ENCODE measurements around the gene CHCHD5.
"Not testable (repeated sequence)": the region's sequence is repeated elsewhere in the genome, so short reads cannot be mapped to it uniquely, and the experiment has no call there.

Gene CHCHD5, protein sequence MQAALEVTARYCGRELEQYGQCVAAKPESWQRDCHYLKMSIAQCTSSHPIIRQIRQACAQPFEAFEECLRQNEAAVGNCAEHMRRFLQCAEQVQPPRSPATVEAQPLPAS
- long read RNA-seq, transcript CHCHD5-201 (4 exons, 691 nt) = major isoform, 7 of 16 reads
- long read RNA-seq, partial matches to known transcripts = 1 of 16 reads
- long read RNA-seq, other reads (novel, unspliced or antisense) = 8 of 16 reads

DNA sequence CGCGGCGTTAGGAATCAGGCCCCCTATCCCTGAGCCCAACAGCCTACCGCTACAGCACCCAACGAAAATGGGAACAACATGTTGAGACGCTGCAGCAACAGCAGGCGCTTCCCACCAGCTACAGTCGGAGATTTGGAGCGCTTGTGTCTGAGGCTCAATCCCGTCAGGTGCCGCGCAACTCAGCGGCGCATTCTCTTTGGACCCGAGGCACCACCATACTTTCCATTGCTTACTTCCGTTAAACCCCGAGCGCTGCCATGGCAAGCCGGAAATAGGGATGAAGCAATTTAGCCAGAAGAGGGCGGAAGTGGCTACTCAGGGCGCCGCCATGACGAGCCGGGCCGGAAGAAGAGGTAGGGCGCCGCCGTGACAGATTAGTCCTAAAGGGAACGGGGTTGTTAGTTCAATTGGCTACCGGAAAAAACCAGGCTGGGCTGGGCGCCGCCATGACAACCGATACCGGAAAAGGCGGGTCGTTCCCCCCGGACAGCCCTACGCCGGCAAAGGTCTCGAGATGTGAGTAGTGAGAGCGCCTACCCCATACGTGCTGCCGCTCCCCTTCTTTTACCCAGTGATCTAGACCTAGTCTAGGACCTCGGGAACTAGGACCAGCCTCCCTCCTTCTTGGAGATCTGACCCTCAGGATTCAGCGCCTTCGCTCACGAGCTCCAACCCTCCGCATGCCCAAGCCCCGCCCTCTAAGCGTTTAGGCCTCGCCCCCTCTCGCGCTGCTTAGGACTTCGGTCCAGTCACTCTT, at the start of gene CHCHD5:
Gene CHCHD5 (plus strand): TSS at position 476 of the 757 bp plus-strand sequence. CDS start 39 bp downstream, at position 515.
- TF ChIP-seq GABPA (IDR thresholded peaks at IDR 0.05; ENCODE audit: low read depth) = peak; percentile 92
- TF ChIP-seq, protein P1, sequence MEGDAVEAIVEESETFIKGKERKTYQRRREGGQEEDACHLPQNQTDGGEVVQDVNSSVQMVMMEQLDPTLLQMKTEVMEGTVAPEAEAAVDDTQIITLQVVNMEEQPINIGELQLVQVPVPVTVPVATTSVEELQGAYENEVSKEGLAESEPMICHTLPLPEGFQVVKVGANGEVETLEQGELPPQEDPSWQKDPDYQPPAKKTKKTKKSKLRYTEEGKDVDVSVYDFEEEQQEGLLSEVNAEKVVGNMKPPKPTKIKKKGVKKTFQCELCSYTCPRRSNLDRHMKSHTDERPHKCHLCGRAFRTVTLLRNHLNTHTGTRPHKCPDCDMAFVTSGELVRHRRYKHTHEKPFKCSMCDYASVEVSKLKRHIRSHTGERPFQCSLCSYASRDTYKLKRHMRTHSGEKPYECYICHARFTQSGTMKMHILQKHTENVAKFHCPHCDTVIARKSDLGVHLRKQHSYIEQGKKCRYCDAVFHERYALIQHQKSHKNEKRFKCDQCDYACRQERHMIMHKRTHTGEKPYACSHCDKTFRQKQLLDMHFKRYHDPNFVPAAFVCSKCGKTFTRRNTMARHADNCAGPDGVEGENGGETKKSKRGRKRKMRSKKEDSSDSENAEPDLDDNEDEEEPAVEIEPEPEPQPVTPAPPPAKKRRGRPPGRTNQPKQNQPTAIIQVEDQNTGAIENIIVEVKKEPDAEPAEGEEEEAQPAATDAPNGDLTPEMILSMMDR (IDR thresholded peaks at IDR 0.05; ENCODE audit: insufficient read depth, low read length) = no peak
- TF ChIP-seq REST (IDR thresholded peaks at IDR 0.05; ENCODE audit: insufficient replicate concordance, low read depth) = peak; percentile 70
- TF ChIP-seq POLR2AphosphoS5 (IDR thresholded peaks at IDR 0.05; ENCODE audit: low read depth) = peak; percentile 90
- peak; percentile 85 for TF ChIP-seq SPI1 (IDR thresholded peaks at IDR 0.05; ENCODE audit: borderline replicate concordance, low read depth)
- peak within 1 kb of the TSS; percentile 69 for H3K4me3 ChIP-seq (replicated peaks; ENCODE audit: insufficient read depth, low read length)
- peak within 1 kb of the TSS; percentile 94 for H3K27ac ChIP-seq (replicated peaks)

DNA sequence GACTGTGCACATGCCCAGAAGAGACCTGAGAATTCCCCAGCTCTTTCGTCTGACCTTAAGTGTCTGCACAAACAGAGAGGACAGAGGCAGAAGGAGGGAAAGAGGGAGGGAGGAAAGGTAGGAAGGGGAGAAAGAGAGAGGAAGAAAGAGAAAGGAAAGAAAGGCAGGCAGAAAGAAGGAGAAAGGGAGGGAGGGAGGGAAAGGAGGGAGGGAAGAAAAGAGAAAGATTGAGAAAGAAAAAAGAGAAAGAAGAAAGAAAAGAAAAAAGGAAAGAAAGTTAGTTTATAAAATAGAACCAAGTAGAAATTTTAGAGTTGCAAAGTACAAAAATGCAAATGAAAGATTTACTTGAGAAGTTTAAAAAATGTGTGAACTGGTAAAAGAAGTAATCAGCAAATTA, 49.6 kb upstream of the CHCHD5 start:
- no peak overlapping the region for H3K27ac ChIP-seq (replicated peaks)
- H3K4me3 ChIP-seq (replicated peaks; ENCODE audit: insufficient read depth, low read length) = no peak overlapping the region
- TF ChIP-seq POLR2AphosphoS5 (IDR thresholded peaks at IDR 0.05; ENCODE audit: low read depth) = no peak
- TF ChIP-seq SPI1 (IDR thresholded peaks at IDR 0.05; ENCODE audit: borderline replicate concordance, low read depth) = no peak
- TF ChIP-seq REST (IDR thresholded peaks at IDR 0.05; ENCODE audit: insufficient replicate concordance, low read depth) = no peak
- no peak for TF ChIP-seq GABPA (IDR thresholded peaks at IDR 0.05; ENCODE audit: low read depth)
- TF ChIP-seq, protein P1 (IDR thresholded peaks at IDR 0.05; ENCODE audit: insufficient read depth, low read length) = no peak
- no peak for DNase-seq (ENCODE audit: low read depth in 1 of 2, low spot score in 1 of 2)
- H3K27me3 ChIP-seq (ENCODE audit: insufficient read depth, poor library complexity, severe bottlenecking) = no peaks in the 10 kb centered on the region

More for the DNA sequence above, at the start of gene CHCHD5:
- no peaks in the 10 kb centered on the region for H3K27me3 ChIP-seq (ENCODE audit: insufficient read depth, poor library complexity, severe bottlenecking)
- DNase-seq (ENCODE audit: low read depth in 1 of 2, low spot score in 1 of 2) = peak; percentile 96 to 98

DNA sequence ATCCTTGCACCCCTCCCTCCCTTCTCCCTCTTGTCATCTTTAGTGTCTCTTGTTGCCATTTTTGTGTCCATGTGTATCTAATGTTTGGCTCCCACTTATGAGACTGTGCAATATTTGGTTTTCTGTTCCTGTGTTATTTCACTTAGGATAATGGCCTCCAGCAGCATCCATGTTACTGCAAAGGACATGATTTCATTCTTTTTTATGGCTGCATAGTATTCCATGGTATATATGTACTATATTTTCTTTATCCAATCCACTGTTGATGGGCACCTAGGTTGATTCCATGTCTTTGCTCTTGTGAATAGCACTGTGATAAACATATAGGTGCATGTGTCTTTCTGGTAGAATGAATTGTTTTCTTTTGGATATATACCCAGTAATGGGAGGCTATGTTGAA, 47.7 kb upstream of the CHCHD5 start:
- not testable (repeated sequence) for H3K27ac ChIP-seq (replicated peaks); H3K4me3 ChIP-seq (replicated peaks; ENCODE audit: insufficient read depth, low read length); DNase-seq (ENCODE audit: low read depth in 1 of 2, low spot score in 1 of 2); H3K27me3 ChIP-seq (ENCODE audit: insufficient read depth, poor library complexity, severe bottlenecking)

DNA sequence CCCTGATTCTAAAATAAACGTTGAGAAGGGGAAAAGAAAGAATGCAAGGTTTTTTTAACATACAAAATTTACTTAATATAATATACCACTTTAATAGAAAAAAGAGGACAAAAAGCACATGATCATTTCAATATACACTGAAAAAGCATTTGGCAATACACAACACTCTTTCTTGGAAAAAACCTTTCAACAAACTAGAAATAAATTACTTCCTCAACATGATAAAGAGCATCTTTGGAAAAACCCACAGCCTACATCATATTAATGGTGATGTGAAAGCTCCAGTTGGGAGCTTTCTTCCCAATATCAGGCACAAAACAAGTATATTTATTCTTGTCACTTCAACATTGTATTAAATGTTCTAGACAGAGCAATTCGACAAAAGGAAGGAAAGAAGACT, 45.1 kb upstream of the CHCHD5 start:
- no peak overlapping the region for H3K27ac ChIP-seq (replicated peaks)
- TF ChIP-seq REST (IDR thresholded peaks at IDR 0.05; ENCODE audit: insufficient replicate concordance, low read depth) (no peak), GABPA (IDR thresholded peaks at IDR 0.05; ENCODE audit: low read depth) (no peak), POLR2AphosphoS5 (IDR thresholded peaks at IDR 0.05; ENCODE audit: low read depth) (no peak), SPI1 (IDR thresholded peaks at IDR 0.05; ENCODE audit: borderline replicate concordance, low read depth) (no peak)
- TF ChIP-seq, protein P1 (IDR thresholded peaks at IDR 0.05; ENCODE audit: insufficient read depth, low read length) = no peak
- no peaks in the 10 kb centered on the region for H3K27me3 ChIP-seq (ENCODE audit: insufficient read depth, poor library complexity, severe bottlenecking)
- H3K4me3 ChIP-seq (replicated peaks; ENCODE audit: insufficient read depth, low read length) = no peak overlapping the region
- DNase-seq (ENCODE audit: low read depth in 1 of 2, low spot score in 1 of 2) = no peak
